DND-41 (cell line): ENCODE measurements around the gene VOPP1.

ENCODE experiments used
- ATAC-seq: fragments of 200-7000 bp; cut with Tn5 transposase; 3 replicates; pipeline ENCODE4 v1.9.1; 2021; ENCODE audit warnings: low read depth; ENCODE audit not compliant: insufficient read depth
- DNase-seq: peaks from one replicate; pipeline ENCODE4 v3.0.0-alpha.2; 2020
- H2AFZ ChIP-seq: 2 replicates; pipeline ENCODE4 v1.6.0; 2012; ENCODE audit warnings: low read depth, low read length
- H3K27ac ChIP-seq: 2 replicates; pipeline ENCODE4 v1.5.1; 2012; ENCODE audit warnings: low read length, inconsistent platforms
- H3K27me3 ChIP-seq: fragments of 200-600 bp; sonication (generic); 2 replicates; pipeline ENCODE4 v1.6.0; 2012; ENCODE audit warnings: low read length, mild to moderate bottlenecking, inconsistent platforms; ENCODE audit not compliant: insufficient read depth, poor library complexity
- H3K36me3 ChIP-seq: 2 replicates; pipeline ENCODE4 v1.5.1; 2012; ENCODE audit warnings: low read length, inconsistent platforms; ENCODE audit not compliant: insufficient read depth
- H3K4me1 ChIP-seq: 2 replicates; pipeline ENCODE4 v1.5.1; 2012; ENCODE audit warnings: mild to moderate bottlenecking, low read length; ENCODE audit not compliant: insufficient read depth
- H3K4me2 ChIP-seq: 2 replicates; pipeline ENCODE4 v1.6.0; 2012; ENCODE audit warnings: mild to moderate bottlenecking, moderate library complexity, low read length, inconsistent platforms; ENCODE audit not compliant: insufficient read depth
- H3K4me3 ChIP-seq, 2 experiments: fragments of 200-600 bp in 1 of 2; shearing (Covaris generic) in 1 of 2; 2 replicates each; pipeline ENCODE4 v1.5.1; 2012 to 2016; ENCODE audit warnings: inconsistent platforms in 2 of 2, low read length in 2 of 2, mild to moderate bottlenecking in 2 of 2, low read depth in 1 of 2, moderate library complexity in 1 of 2
- H3K79me2 ChIP-seq: 2 replicates; pipeline ENCODE4 v1.6.0; 2012; ENCODE audit warnings: low read length, inconsistent platforms; ENCODE audit not compliant: insufficient read depth
- H3K9ac ChIP-seq: 2 replicates; pipeline ENCODE4 v1.6.0; 2012; ENCODE audit warnings: low read depth, mild to moderate bottlenecking, inconsistent platforms, low read length, moderate library complexity
- H3K9me3 ChIP-seq: 2 replicates; pipeline ENCODE4 v1.5.1; 2012; ENCODE audit warnings: low read length, moderate library complexity, mild to moderate bottlenecking, inconsistent platforms; ENCODE audit not compliant: insufficient read depth, severe bottlenecking
- H4K20me1 ChIP-seq: 2 replicates; pipeline ENCODE4 v1.6.0; 2012; ENCODE audit warnings: low read length; ENCODE audit not compliant: insufficient read depth
- CTCF ChIP-seq: IDR thresholded peaks from 2 replicates; pipeline ENCODE4 v1.5.1; 2012; ENCODE audit warnings: borderline replicate concordance, low read length, moderate library complexity, mild to moderate bottlenecking; ENCODE audit not compliant: poor library complexity, severe bottlenecking; ENCODE audit errors: extremely low read depth
- EZH2 ChIP-seq: IDR thresholded peaks from 3 replicates; pipeline ENCODE4 v1.6.1; 2012; ENCODE audit warnings: borderline replicate concordance, low read depth, mild to moderate bottlenecking, moderate library complexity, low read length, inconsistent platforms; ENCODE audit not compliant: severe bottlenecking

VOPP1 gene

GRCh38 chr7:55463686-55464262 lies 108.5 kb downstream of the VOPP1 start:
- H3K4me3 ChIP-seq = no peak overlapping the region
- no peak overlapping the region for H3K9ac ChIP-seq
- no peak overlapping the region for H2AFZ ChIP-seq
- H3K9me3 ChIP-seq = no peaks in the 10 kb centered on the region
- no peak for ATAC-seq
- peaks cover 13% of the 10 kb centered on the region for H3K4me1 ChIP-seq
- no peak overlapping the region for H3K4me2 ChIP-seq
- H3K27ac ChIP-seq = no peak overlapping the region
- H4K20me1 ChIP-seq = 0 out of 2 replicates have a peak, but pooled peaks cover 3% of the 10 kb centered on the region
- peaks cover 5% of the 10 kb centered on the region for H3K79me2 ChIP-seq
- H3K27me3 ChIP-seq = no peaks in the 10 kb centered on the region
- TF ChIP-seq EZH2 (no peak), CTCF (no peak)
- H3K36me3 ChIP-seq = peaks cover 49% of the 10 kb centered on the region
- no peak for DNase-seq

- no peak overlapping the region for H3K4me2 ChIP-seq
- H3K27me3 ChIP-seq = no peaks in the 10 kb centered on the region
- no peaks in the 10 kb centered on the region for H3K4me1 ChIP-seq
- no peaks in the 10 kb centered on the region for H3K9me3 ChIP-seq
- no peak for DNase-seq
- no peak overlapping the region for H3K4me3 ChIP-seq
- H3K36me3 ChIP-seq = peaks cover 2% of the 10 kb centered on the region
- TF ChIP-seq EZH2 (no peak), CTCF (no peak)
- H3K9ac ChIP-seq = no peak overlapping the region
- H3K79me2 ChIP-seq = no peaks in the 10 kb centered on the region
- no peak overlapping the region for H2AFZ ChIP-seq
- no peak for ATAC-seq
- H4K20me1 ChIP-seq = no peaks in the 10 kb centered on the region
- no peak overlapping the region for H3K27ac ChIP-seq
Observed at GRCh38 chr7:55458351-55458750, 114.0 kb downstream of the VOPP1 start.

- H3K4me2 ChIP-seq = no peak overlapping the region
- no peaks in the 10 kb centered on the region for H3K36me3 ChIP-seq
- ATAC-seq (no peak), DNase-seq (no peak)
- no peak overlapping the region for H3K9ac ChIP-seq
- H3K4me1 ChIP-seq = no peaks in the 10 kb centered on the region
- no peaks in the 10 kb centered on the region for H3K79me2 ChIP-seq
- H3K27me3 ChIP-seq = no peaks in the 10 kb centered on the region
- H4K20me1 ChIP-seq = no peaks in the 10 kb centered on the region
- no peaks in the 10 kb centered on the region for H3K9me3 ChIP-seq
- no peak for TF ChIP-seq CTCF
- no peak for TF ChIP-seq EZH2
- H2AFZ ChIP-seq = no peak overlapping the region
- H3K4me3 ChIP-seq = no peak overlapping the region
- no peak overlapping the region for H3K27ac ChIP-seq
Observed at GRCh38 chr7:55457801-55458200, 114.5 kb downstream of the VOPP1 start.
